PC-9 (cell line): Measurements from ENCODE around the gene SPOCK2. TPM values are rescaled to one million over a fixed set of nuclear protein-coding genes. Genes with fewer than 3 reads are reported as not detected.
A peak's percentile ranks its signal among the peaks of the same experiment; 100 is the strongest.

Experiments used
- BruUV-seq: library from RNA; stranded (reverse); fragments of 400-500 nt; replicated peaks from 2 replicates; lab custom pipeline; 2021; lab: Mats Ljungman, UMichigan
- CTCF ChIA-PET: fragments of 300-600 bp; sonication (Branson Sonifier 250); formaldehyde crosslinking; loops from one replicate; lab custom pipeline; 2022; ENCODE audit warnings: antibody characterized with exemption; lab: Charles Lee
- POLR2A ChIA-PET: fragments of 300-600 bp; sonication (Branson Sonifier 250); formaldehyde crosslinking; loops from one replicate; lab custom pipeline; 2022; ENCODE audit warnings: antibody characterized with exemption; ENCODE audit not compliant: unreplicated experiment; lab: Charles Lee
- DNase-seq, 2 experiments: peaks; one replicate each; pipeline versions ENCODE4 v3.0.0 to v3.0.0-alpha.2; 2015 to 2022; ENCODE audit warnings: mixed read lengths in 1 of 2
- H2AFZ ChIP-seq: fragments of 200-600 bp; sonication (generic); 2 replicates; pipeline ENCODE4 v1.8.1; 2017; ENCODE audit warnings: antibody characterized with exemption
- H3F3A ChIP-seq: fragments of 200-600 bp; sonication (generic); 2 replicates; pipeline ENCODE4 v1.8.1; 2017; ENCODE audit warnings: antibody characterized with exemption, mild to moderate bottlenecking, low read depth; ENCODE audit not compliant: insufficient read depth
- H3K27ac ChIP-seq: fragments of 200-600 bp; sonication (generic); 2 replicates; pipeline ENCODE4 v1.6.1; 2016; ENCODE audit warnings: mixed run types
- H3K27me3 ChIP-seq: fragments of 200-600 bp; sonication (generic); 2 replicates; pipeline ENCODE4 v1.6.1; 2016; ENCODE audit warnings: low read depth, mixed run types; ENCODE audit not compliant: insufficient read depth
- H3K36me3 ChIP-seq: fragments of 200-600 bp; sonication (generic); 2 replicates; pipeline ENCODE4 v1.6.1; 2016; ENCODE audit warnings: low read depth, mixed run types
- H3K4me1 ChIP-seq: fragments of 200-600 bp; sonication (generic); replicated peaks from 2 replicates; pipeline ENCODE4 v1.6.1; 2016; ENCODE audit warnings: mixed run types; ENCODE audit not compliant: insufficient read depth
- H3K4me2 ChIP-seq: fragments of 200-600 bp; sonication (generic); 2 replicates; pipeline ENCODE4 v1.6.1; 2017; ENCODE audit warnings: mixed run types
- H3K4me3 ChIP-seq: fragments of 200-600 bp; sonication (generic); 2 replicates; pipeline ENCODE4 v1.6.1; 2016; ENCODE audit warnings: mixed run types
- H3K79me2 ChIP-seq: fragments of 200-600 bp; sonication (generic); 2 replicates; pipeline ENCODE4 v1.6.1; 2017; ENCODE audit warnings: low read depth, mixed run types
- H3K9me2 ChIP-seq: fragments of 200-600 bp; sonication (generic); 2 replicates; pipeline ENCODE4 v1.8.1; 2017; ENCODE audit warnings: mild to moderate bottlenecking; ENCODE audit not compliant: insufficient read depth
- H3K9me3 ChIP-seq: fragments of 200-600 bp; sonication (generic); 2 replicates; pipeline ENCODE4 v1.8.1; 2016; ENCODE audit warnings: low read depth; ENCODE audit not compliant: insufficient read depth
- H4K20me1 ChIP-seq: fragments of 200-600 bp; sonication (generic); 2 replicates; pipeline ENCODE4 v1.8.1; 2017; ENCODE audit not compliant: insufficient read depth
- CTCF ChIP-seq: fragments of 200-600 bp; sonication (generic); conservative IDR thresholded peaks from 2 replicates; pipeline ENCODE4 v1.6.1; 2017; ENCODE audit warnings: mixed run types, antibody characterized with exemption, mild to moderate bottlenecking, moderate library complexity
- EZH2 ChIP-seq: fragments of 200-600 bp; sonication (generic); IDR thresholded peaks from 2 replicates; pipeline ENCODE4 v1.8.0; 2017; ENCODE audit warnings: antibody characterized with exemption, low read depth
- intact Hi-C: fragments of 100-400 bp; cut with micrococcal nuclease; formaldehyde crosslinking; loops from one replicate; pipeline ENCODE4 v1.10.0; 2022; ENCODE audit not compliant: unreplicated experiment
- total RNA-seq: library from RNA; stranded (reverse); gene quantifications from 2 replicates; pipeline ENCODE4 v1.2.3, GENCODE V29; 2021

SPOCK2 gene
- total RNA-seq, 1 experiment from 2014 or later: 5.3 TPM

GRCh38 chr10:72045586-72045985 lies 42.8 kb downstream of the SPOCK2 start:
- Histone ChIP-seq H3K36me3 (no peaks in the 10 kb centered on the region), H3K4me3 (no peak overlapping the region), H4K20me1 (no peaks in the 10 kb centered on the region), H3K4me1 (peaks cover 16% of the 10 kb centered on the region), H2AFZ (no peak overlapping the region), H3F3A (no peaks in the 10 kb centered on the region), H3K9me2 (no peaks in the 10 kb centered on the region), H3K4me2 (no peak overlapping the region), H3K27ac (no peak overlapping the region), H3K79me2 (no peaks in the 10 kb centered on the region), H3K27me3 (no peaks in the 10 kb centered on the region), H3K9me3 (peaks cover 5% of the 10 kb centered on the region; the same call in 1 of the 2 replicates)
- TF ChIP-seq EZH2 (no peak), CTCF (no peak)
- DNase-seq: no peak
- ChIA-PET CTCF (interaction anchor here (0.6 to 1.0 kb wide), 2 partner anchors 178 to 295 kb away, joined by 4 read pairs; no protein-coding TSS in a partner anchor), POLR2A (no interaction called here)
- intact Hi-C loops: loop anchor here (5.0 to 10.0 kb wide), 3 partner anchors 208 to 733 kb away; partner anchors contain the start of gene CDH23
- BruUV-seq: no TSS peak

- Histone ChIP-seq H4K20me1 (no peaks in the 10 kb centered on the region), H3K4me3 (no peak overlapping the region), H3K27ac (no peak overlapping the region), H2AFZ (no peak overlapping the region), H3K27me3 (no peaks in the 10 kb centered on the region), H3F3A (no peaks in the 10 kb centered on the region), H3K9me2 (no peaks in the 10 kb centered on the region), H3K9me3 (peaks cover under 1% of the 10 kb centered on the region; the same call in 1 of the 2 replicates), H3K36me3 (no peaks in the 10 kb centered on the region), H3K79me2 (no peaks in the 10 kb centered on the region), H3K4me1 (peaks cover 16% of the 10 kb centered on the region), H3K4me2 (no peak overlapping the region)
- peak in 1 of 2 experiments; percentile 32 for DNase-seq
- ChIA-PET CTCF (interaction anchor here (0.6 to 0.9 kb wide), 3 partner anchors 12 to 133 kb away, joined by 3 to 14 read pairs (median 6); no protein-coding TSS in a partner anchor), POLR2A (interaction anchor here (0.6 kb wide), 1 partner anchor 150 kb away, joined by 4 read pairs; no protein-coding TSS in a partner anchor)
- intact Hi-C loops: loop anchor here (1.0 to 10.0 kb wide), 6 partner anchors 72 to 732 kb away; partner anchors contain the start of gene CDH23
- TF ChIP-seq EZH2 (no peak), CTCF (peak; percentile 29)
- no TSS peak for BruUV-seq
These were observed 43.8 kb downstream of the SPOCK2 start for GRCh38 chr10:72044417-72045041.

GRCh38 chr10:72043016-72043834 lies 45.1 kb downstream of the SPOCK2 start:
- intact Hi-C loops: loop anchor here (5.0 to 10.0 kb wide), 2 partner anchors 71 to 648 kb away; partner anchors contain the start of gene CDH23

More at GRCh38 chr10:72043016-72043834, 45.1 kb downstream of the SPOCK2 start:
- ChIA-PET CTCF (interaction anchor here (0.6 to 0.9 kb wide), 3 partner anchors 72 to 132 kb away, joined by 4 to 14 read pairs (median 6); no protein-coding TSS in a partner anchor), POLR2A (interaction anchor here (0.7 kb wide), 2 partner anchors 301 to 1834 kb away, joined by 7 to 9 read pairs; no protein-coding TSS in a partner anchor)
- Histone ChIP-seq H3K4me2 (no peak overlapping the region), H2AFZ (no peak overlapping the region), H3F3A (peaks cover 5% of the 10 kb centered on the region; the same call in 1 of the 2 replicates), H3K27ac (no peak overlapping the region), H3K79me2 (no peaks in the 10 kb centered on the region), H3K4me3 (no peak overlapping the region), H3K9me3 (no peaks in the 10 kb centered on the region), H3K9me2 (no peaks in the 10 kb centered on the region), H3K4me1 (peaks cover 15% of the 10 kb centered on the region), H3K27me3 (no peaks in the 10 kb centered on the region), H4K20me1 (no peaks in the 10 kb centered on the region), H3K36me3 (no peaks in the 10 kb centered on the region)
- TF ChIP-seq EZH2 (no peak), CTCF (no peak)
- peak in 1 of 2 experiments; percentile 65 for DNase-seq
- BruUV-seq: no TSS peak
